ENCODE measurements around the gene ZNF608. TPM values are rescaled to one million over a fixed set of nuclear protein-coding genes. Genes with fewer than 3 reads are reported as not detected.

Gene ZNF608
- polyA plus RNA-seq, 1 donor (not counting 4 experiments of a cell fraction or from before 2014, with no cell fraction given): 1.1 TPM

- no peaks in the 10 kb centered on the region for H3K27me3 ChIP-seq (ENCODE audit: control insufficient read depth, extremely low read depth, insufficient read depth, low read length)
- H4K20me1 ChIP-seq (ENCODE audit: control insufficient read depth, extremely low read depth, insufficient read depth, low read length): no peaks in the 10 kb centered on the region
- H2AFZ ChIP-seq (ENCODE audit: control insufficient read depth, low read length): no peak overlapping the region
- no peaks in the 10 kb centered on the region for H3K36me3 ChIP-seq (ENCODE audit: control insufficient read depth in 2 of 2, extremely low read depth in 1 of 2, insufficient read depth in 2 of 2, low read length in 2 of 2)
- TF ChIP-seq CTCF (optimal IDR thresholded peaks at IDR 0.05 in 1 of 3, IDR thresholded peaks at IDR 0.05 in 1 of 3, conservative IDR thresholded peaks at IDR 0.05 in 1 of 3; ENCODE audit: extremely low read depth in 1 of 3, insufficient read depth in 2 of 3, low read length in 3 of 3) (no peak), EZH2 (IDR thresholded peaks at IDR 0.05; ENCODE audit: low read length) (no peak)
- H3K4me2 ChIP-seq (ENCODE audit: control insufficient read depth, extremely low read depth, insufficient read depth, low read depth, low read length): no peak overlapping the region
- no peak overlapping the region for H3K27ac ChIP-seq (ENCODE audit: control insufficient read depth, insufficient read depth, low read length)
- H3K79me2 ChIP-seq (ENCODE audit: control insufficient read depth, insufficient read depth, low read length): no peaks in the 10 kb centered on the region
- FAIRE-seq (no peak), DNase-seq (ENCODE audit: low read depth, low spot score) (no peak)
- H3K9ac ChIP-seq (ENCODE audit: control insufficient read depth, extremely low read depth, insufficient read depth, low read length): no peak overlapping the region
- dilution Hi-C loops (cut with MboI; ENCODE audit: extremely low pct_ligation_motif_present, low sequenced_read_pairs): no loop called here
- H3K4me1 ChIP-seq (ENCODE audit: control insufficient read depth, extremely low read depth, insufficient read depth, low read length): peaks cover 8% of the 10 kb centered on the region
- H3K4me3 ChIP-seq (ENCODE audit: control insufficient read depth in 2 of 3, extremely low read depth in 1 of 3, insufficient read depth in 2 of 3, low read depth in 1 of 3, low read length in 3 of 3): no peak overlapping the region
- H3K9me3 ChIP-seq (ENCODE audit: control insufficient read depth, low read depth, low read length): no peaks in the 10 kb centered on the region
- no peaks in the 10 kb centered on the region for H3K9me1 ChIP-seq (ENCODE audit: control insufficient read depth, extremely low read depth, insufficient read depth, low read length)
Measured at GRCh38 chr5:124789104-124789605, 42.7 kb upstream of the ZNF608 start.

GRCh38 chr5:124783794-124784193 lies 37.4 kb upstream of the ZNF608 start:
- no peak for DNase-seq (ENCODE audit: low read depth, low spot score)
- Histone ChIP-seq H3K4me3 (ENCODE audit: control insufficient read depth in 2 of 3, extremely low read depth in 1 of 3, insufficient read depth in 2 of 3, low read depth in 1 of 3, low read length in 3 of 3) (no peak overlapping the region), H3K9me1 (ENCODE audit: control insufficient read depth, extremely low read depth, insufficient read depth, low read length) (no peaks in the 10 kb centered on the region), H3K4me1 (ENCODE audit: control insufficient read depth, extremely low read depth, insufficient read depth, low read length) (no peaks in the 10 kb centered on the region), H3K4me2 (ENCODE audit: control insufficient read depth, extremely low read depth, insufficient read depth, low read depth, low read length) (no peak overlapping the region), H3K79me2 (ENCODE audit: control insufficient read depth, insufficient read depth, low read length) (no peaks in the 10 kb centered on the region), H3K27ac (ENCODE audit: control insufficient read depth, insufficient read depth, low read length) (no peak overlapping the region), H2AFZ (ENCODE audit: control insufficient read depth, low read length) (no peak overlapping the region), H3K9me3 (ENCODE audit: control insufficient read depth, low read depth, low read length) (no peaks in the 10 kb centered on the region), H4K20me1 (ENCODE audit: control insufficient read depth, extremely low read depth, insufficient read depth, low read length) (no peaks in the 10 kb centered on the region), H3K9ac (ENCODE audit: control insufficient read depth, extremely low read depth, insufficient read depth, low read length) (no peak overlapping the region), H3K27me3 (ENCODE audit: control insufficient read depth, extremely low read depth, insufficient read depth, low read length) (no peaks in the 10 kb centered on the region), H3K36me3 (ENCODE audit: control insufficient read depth in 2 of 2, extremely low read depth in 1 of 2, insufficient read depth in 2 of 2, low read length in 2 of 2) (no peaks in the 10 kb centered on the region)
- TF ChIP-seq EZH2 (IDR thresholded peaks at IDR 0.05; ENCODE audit: low read length): no peak
- dilution Hi-C loops (cut with MboI; ENCODE audit: extremely low pct_ligation_motif_present, low sequenced_read_pairs): no loop called here
- FAIRE-seq: no peak

GRCh38 chr5:124783285-124783684 lies 36.8 kb upstream of the ZNF608 start:
- H3K9me1 ChIP-seq (ENCODE audit: control insufficient read depth, extremely low read depth, insufficient read depth, low read length): no peaks in the 10 kb centered on the region
- no peaks in the 10 kb centered on the region for H4K20me1 ChIP-seq (ENCODE audit: control insufficient read depth, extremely low read depth, insufficient read depth, low read length)
- H2AFZ ChIP-seq (ENCODE audit: control insufficient read depth, low read length): no peak overlapping the region
- no peak for TF ChIP-seq CTCF (optimal IDR thresholded peaks at IDR 0.05 in 1 of 3, IDR thresholded peaks at IDR 0.05 in 1 of 3, conservative IDR thresholded peaks at IDR 0.05 in 1 of 3; ENCODE audit: extremely low read depth in 1 of 3, insufficient read depth in 2 of 3, low read length in 3 of 3)
- no peak for TF ChIP-seq EZH2 (IDR thresholded peaks at IDR 0.05; ENCODE audit: low read length)
- no peak for DNase-seq (ENCODE audit: low read depth, low spot score)
- H3K9ac ChIP-seq (ENCODE audit: control insufficient read depth, extremely low read depth, insufficient read depth, low read length): no peak overlapping the region
- no peaks in the 10 kb centered on the region for H3K9me3 ChIP-seq (ENCODE audit: control insufficient read depth, low read depth, low read length)
- no peaks in the 10 kb centered on the region for H3K36me3 ChIP-seq (ENCODE audit: control insufficient read depth in 2 of 2, extremely low read depth in 1 of 2, insufficient read depth in 2 of 2, low read length in 2 of 2)
- H3K4me2 ChIP-seq (ENCODE audit: control insufficient read depth, extremely low read depth, insufficient read depth, low read depth, low read length): no peak overlapping the region
- dilution Hi-C loops (cut with MboI; ENCODE audit: extremely low pct_ligation_motif_present, low sequenced_read_pairs): no loop called here
- no peaks in the 10 kb centered on the region for H3K27me3 ChIP-seq (ENCODE audit: control insufficient read depth, extremely low read depth, insufficient read depth, low read length)
- H3K4me3 ChIP-seq (ENCODE audit: control insufficient read depth in 2 of 3, extremely low read depth in 1 of 3, insufficient read depth in 2 of 3, low read depth in 1 of 3, low read length in 3 of 3): no peak overlapping the region
- no peaks in the 10 kb centered on the region for H3K4me1 ChIP-seq (ENCODE audit: control insufficient read depth, extremely low read depth, insufficient read depth, low read length)
- H3K27ac ChIP-seq (ENCODE audit: control insufficient read depth, insufficient read depth, low read length): no peak overlapping the region
- no peaks in the 10 kb centered on the region for H3K79me2 ChIP-seq (ENCODE audit: control insufficient read depth, insufficient read depth, low read length)
- FAIRE-seq: no peak
